ENCODE data around the gene CD46.

CD46 gene

DNA sequence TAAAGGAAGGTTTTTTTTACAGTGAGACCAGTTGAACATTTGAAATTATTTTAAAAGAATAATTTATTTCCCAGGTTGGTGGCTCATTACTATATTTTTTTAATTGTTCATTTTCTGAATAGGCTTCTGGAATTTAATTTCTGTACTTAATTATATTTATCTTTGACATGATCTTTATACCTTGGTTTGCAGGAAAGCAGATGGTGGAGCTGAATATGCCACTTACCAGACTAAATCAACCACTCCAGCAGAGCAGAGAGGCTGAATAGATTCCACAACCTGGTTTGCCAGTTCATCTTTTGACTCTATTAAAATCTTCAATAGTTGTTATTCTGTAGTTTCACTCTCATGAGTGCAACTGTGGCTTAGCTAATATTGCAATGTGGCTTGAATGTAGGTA lies 41.5 kb downstream of the CD46 start:
- in situ Hi-C loops (cut with MboI; ENCODE audit: low sequenced_read_pairs) = no loop called here

DNA sequence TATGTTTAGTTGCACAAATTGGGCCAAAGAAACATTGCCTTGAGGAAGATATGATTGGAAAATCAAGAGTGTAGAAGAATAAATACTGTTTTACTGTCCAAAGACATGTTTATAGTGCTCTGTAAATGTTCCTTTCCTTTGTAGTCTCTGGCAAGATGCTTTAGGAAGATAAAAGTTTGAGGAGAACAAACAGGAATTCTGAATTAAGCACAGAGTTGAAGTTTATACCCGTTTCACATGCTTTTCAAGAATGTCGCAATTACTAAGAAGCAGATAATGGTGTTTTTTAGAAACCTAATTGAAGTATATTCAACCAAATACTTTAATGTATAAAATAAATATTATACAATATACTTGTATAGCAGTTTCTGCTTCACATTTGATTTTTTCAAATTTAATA lies 43.0 kb downstream of the CD46 start:
- in situ Hi-C loops (cut with MboI; ENCODE audit: low sequenced_read_pairs) = no loop called here

DNA sequence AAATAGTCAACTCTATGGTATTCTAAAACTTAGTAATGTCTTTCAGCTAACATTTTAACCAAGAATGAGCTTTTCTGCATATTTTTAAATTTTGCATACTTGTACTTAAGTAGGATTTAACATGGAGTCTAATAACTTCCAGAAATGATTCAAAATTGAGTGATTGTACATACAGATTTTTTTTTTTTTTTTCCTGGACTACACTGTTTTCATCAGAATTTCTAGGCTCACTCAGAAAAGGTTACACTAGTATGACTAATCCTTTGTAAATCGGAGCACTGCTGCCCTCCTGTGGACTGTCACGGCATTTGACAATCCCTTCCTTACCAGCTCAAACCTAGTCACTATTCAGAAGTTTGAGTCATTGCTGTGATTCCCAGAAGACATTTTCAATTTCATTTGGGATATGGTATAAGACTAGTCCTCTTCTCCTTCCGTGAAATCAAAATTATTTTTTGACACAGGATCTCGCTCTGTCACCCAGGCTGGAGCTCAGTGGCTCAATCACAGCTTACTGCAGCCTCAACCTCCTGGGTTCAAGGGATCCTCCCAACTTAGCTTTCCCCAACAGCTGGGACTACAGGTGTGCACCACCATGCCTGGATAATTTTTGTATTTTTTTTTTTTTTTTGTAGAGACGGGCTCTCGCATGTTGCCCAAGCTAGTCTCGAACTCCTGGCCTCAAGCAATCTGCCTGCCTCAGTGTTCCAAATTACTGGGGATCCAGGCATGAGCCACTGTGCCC lies 45.5 kb downstream of the CD46 start:
- in situ Hi-C loops (cut with MboI; ENCODE audit: low sequenced_read_pairs) = no loop called here

DNA sequence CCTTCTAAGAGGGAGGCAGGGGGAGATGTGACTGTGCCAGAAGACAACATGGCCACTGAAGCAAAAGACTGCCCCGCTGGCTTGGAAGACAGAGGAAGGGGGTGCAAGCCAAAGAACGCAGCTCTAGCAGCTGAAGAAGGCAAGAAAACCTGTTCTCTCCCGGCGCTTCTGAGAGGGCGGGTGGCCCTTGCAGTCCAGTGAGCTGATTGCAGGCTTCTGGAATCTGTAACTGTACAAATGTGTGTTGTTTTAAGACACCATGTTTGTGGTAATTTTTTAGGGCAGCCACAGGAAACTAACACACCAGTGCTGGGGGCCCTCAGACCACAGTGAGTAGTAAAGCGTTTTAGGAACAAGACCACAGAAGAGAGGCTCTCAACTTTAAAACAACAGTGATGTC lies 47.0 kb downstream of the CD46 start:
- in situ Hi-C loops (cut with MboI; ENCODE audit: low sequenced_read_pairs) = no loop called here

DNA sequence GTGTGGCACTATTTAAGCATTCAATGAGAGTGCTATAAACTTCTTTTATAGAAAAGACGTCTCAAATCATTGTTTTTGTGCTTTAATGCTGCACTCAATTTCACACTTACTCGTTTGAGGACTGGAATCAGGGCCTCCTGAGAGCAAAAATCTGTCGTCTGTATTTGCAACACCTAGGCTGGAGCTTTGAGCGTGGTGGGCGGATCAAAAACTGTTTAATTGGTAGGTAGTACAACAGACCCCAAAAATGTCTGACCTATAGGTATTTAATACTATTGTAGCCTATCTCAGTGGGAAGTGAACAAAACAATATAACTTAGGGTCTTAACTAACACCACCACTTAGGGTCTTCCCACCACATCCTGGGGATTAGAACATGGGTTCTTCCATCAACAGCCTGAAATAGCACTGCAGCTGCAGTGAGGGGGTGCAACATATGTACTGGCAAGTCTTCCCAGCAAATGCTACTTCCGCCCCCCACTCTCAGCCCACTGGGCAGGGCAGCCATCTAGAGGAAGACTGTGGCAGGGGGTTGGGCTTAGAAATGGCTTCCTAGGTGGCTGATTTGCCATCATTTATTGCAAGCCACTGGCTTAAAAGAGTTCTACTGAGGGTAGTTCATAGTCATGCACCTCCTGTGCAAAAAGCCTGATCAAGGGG lies 48.3 kb downstream of the CD46 start:
- in situ Hi-C loops (cut with MboI; ENCODE audit: low sequenced_read_pairs) = loop anchor here (10.0 kb wide), 1 partner anchor 155 kb away; no protein-coding TSS in a partner anchor

DNA sequence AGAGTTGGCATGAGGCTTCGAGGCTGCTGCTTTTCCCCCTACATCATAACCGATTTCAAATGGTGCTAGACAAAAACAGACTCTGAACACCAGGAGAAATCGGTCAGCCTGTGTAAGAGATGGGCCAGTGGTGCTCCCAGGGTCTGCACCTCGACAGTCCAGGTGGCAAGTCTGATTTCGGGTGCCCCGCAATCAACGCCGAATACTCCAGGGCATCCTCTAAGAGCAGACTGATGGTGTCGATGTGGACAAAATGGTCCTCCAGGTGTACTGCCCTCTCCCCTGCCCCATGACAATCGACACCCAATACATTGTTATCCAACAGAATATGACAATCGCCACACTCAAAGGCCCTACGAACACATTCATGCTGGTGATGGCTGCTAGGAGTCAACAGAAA lies 50.0 kb downstream of the CD46 start:
- in situ Hi-C loops (cut with MboI; ENCODE audit: low sequenced_read_pairs) = loop anchor here (10.0 kb wide), 1 partner anchor 153 kb away; no protein-coding TSS in a partner anchor

DNA sequence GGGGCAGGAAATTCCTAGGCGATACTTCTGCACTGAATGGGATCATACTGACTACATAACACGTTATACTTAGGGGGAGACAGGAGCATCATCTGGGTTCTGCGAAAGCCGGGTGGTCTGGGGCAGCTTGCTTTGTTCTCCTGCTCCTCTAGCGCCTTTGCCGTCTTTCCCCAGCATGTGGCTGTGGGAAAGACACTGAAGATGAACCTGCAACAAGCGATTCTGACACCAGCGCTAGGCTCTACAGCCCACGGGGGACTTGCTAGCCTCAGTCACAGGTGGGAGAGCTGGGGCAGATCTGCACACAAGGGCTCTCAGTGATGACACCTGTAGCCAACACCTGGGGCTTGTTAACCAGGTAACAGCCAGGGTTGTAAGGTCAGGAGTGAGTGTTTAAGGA lies 51.8 kb downstream of the CD46 start:
- in situ Hi-C loops (cut with MboI; ENCODE audit: low sequenced_read_pairs) = loop anchor here (10.0 kb wide), 1 partner anchor 151 kb away; no protein-coding TSS in a partner anchor

DNA sequence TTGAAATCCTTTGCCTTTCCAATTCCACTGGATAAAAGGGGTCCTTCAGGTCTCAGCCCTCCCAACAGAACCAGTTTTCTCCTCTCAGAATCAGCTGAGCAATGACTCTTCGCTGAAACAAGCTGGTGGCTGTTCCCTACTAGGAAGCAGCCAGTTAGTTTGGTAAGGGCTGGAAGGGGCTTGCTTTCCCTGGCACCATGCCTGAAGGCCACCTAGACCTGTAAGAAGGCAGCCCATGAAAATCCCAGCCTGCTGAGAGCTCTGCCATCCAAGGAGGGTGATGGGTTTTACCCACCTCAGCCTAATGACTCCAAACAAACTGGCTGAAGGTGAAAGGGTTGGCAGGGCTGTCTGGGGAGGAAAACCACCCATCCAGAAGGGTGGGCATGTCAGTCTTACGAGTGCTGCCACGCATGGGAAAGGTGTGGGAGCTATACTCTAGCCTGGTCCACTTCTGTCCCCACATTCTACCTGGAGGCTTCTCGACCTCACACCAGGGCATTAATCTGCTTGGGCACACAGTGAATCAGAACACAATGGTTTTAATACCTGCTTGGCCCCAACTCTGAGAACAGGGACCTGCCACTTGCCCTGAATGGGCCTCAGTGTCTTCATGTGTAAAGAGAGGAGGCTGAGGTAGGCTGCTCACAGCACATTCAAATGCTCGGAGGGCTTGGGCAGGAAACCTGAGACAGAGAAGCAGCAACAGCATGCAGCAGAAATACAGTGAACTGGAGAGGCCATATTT lies 53.0 kb downstream of the CD46 start:
- in situ Hi-C loops (cut with MboI; ENCODE audit: low sequenced_read_pairs) = loop anchor here (10.0 kb wide), 1 partner anchor 150 kb away; no protein-coding TSS in a partner anchor

DNA sequence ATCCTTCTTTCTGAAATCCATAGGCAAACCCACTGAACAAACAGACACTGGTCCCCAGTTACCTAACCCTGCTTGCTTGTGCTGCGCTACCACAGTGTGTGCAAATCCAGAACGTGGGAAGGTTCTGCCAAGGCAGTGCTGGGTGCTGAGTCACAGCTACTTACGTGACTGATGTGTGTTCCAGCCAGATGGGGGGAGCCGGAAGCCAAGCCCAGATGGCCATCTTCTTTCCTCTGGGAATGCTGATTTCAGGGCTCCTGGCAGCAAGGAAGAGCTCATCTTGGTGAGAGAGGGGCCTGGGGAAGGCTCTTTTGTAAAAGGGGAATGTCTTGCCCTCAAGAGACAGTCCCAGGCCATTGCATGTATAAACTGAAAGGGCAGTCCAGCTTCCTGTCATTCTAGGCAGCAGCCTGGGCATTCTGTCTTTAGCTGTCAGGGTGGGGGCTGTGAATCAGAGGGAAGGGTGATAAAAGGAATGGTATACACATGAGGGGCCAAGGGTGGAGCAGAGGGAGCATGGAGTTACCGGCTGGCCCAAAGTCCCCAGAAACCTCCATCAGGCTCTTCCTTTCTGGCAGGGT lies 54.1 kb downstream of the CD46 start:
- in situ Hi-C loops (cut with MboI; ENCODE audit: low sequenced_read_pairs) = loop anchor here (10.0 kb wide), 1 partner anchor 149 kb away; no protein-coding TSS in a partner anchor

DNA sequence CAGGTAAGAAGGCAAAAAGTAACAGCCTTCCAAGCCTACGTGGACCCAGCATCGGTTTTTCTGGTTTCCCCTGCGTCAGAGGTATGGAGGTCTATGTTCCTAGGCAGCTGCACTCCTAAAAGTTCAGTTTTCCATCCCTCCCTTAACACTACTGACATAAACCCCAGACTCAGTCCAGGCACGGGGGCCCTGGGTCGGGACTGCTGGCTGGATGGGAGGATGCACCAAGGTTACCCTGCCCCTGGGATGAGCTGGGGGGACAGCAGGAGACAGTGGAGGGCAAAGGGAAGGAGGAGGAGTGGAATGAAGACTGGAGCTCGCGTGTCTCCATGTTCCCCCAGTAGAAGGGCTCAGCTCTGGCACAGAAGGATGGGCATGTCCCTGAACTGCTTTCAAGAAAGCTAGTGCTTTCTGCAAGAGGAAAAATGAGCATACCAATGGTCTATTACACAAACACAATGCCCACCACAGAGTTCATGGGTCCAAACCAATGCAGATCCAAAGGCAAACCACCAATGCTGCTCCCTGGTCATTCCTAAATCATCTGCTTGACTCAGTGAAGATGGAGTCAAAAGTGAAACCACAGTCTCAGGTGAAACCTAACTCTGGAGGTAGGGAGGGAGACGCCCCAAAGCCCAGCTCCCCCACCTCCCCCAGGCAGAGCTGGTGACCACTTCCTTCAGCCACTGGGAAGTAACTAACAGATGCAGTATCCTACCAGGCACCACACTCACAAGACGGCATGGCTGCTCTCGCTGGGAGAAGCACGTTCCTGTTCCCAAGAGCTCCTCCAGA lies 54.9 kb downstream of the CD46 start:
- in situ Hi-C loops (cut with MboI; ENCODE audit: low sequenced_read_pairs) = loop anchor here (10.0 kb wide), 1 partner anchor 148 kb away; no protein-coding TSS in a partner anchor

DNA sequence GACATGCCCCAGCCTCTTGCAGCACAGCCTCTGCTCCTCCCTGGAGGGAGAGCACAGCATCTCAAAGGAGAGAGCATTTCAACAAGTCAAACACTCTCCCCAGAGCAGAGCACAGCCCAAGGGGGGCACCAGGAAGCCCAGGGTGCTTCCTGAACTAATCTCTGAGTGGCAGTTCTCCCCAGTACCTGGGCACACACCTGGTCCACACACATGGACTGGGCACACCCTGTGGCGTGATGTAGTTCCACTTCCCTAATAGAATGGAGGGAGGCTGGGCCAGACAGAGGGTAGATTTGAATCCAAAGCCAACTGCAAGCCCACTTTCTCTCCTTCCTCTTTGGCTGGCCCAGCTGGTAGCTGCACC lies 55.5 kb downstream of the CD46 start:
- in situ Hi-C loops (cut with MboI; ENCODE audit: low sequenced_read_pairs) = loop anchor here (10.0 kb wide), 1 partner anchor 147 kb away; no protein-coding TSS in a partner anchor

DNA sequence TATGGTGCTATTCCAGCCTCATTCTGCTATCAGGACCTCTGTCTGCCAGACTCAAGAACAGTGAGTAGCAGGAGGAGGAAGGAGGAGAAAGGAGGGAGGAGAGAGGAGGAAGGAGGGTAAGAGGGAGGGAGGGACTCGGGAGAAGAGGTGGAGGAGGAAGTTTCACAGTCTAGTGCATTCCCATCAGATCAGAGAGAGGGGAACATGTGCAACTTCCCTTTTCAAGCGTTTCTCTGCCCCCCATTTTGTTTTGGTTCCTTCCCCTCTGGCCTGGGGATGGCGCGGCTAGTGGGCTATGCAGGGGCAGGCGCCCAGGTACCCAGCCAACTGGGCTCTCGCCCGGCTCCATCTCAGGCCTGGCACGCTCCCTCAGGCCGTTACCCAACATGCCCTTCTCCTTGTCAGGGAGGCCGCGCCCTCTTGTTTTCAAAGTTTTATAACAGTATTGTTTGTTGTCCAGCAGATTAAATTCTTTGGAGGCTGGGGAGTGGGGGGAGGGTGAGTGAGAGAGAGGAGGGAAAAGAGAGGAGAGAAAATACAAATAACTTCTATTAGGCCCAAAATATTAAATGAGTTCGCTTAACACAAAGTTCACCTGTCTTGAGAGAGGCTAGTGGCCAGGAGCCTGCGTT lies 56.0 kb downstream of the CD46 start:
- in situ Hi-C loops (cut with MboI; ENCODE audit: low sequenced_read_pairs) = loop anchor here (10.0 kb wide), 1 partner anchor 147 kb away; no protein-coding TSS in a partner anchor

DNA sequence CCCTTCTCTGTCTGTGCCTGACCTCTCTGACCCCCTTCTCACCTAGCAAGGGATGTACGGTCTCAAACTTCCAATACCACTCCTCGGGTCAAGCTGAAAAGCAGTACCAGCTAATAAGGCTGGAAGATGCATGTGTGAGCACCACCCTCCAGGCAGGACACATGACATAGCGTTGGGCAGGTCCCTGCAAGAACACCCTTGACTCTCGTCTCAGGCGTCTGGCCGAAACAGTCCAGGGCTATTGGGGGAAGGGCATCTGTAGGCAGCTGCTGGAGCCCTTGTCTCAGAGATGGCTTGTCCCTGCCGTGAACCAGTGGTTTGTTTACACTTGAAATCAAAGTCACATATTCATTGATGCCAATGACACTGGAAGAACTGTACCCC lies 56.5 kb downstream of the CD46 start:
- in situ Hi-C loops (cut with MboI; ENCODE audit: low sequenced_read_pairs) = loop anchor here (10.0 kb wide), 1 partner anchor 146 kb away; no protein-coding TSS in a partner anchor

DNA sequence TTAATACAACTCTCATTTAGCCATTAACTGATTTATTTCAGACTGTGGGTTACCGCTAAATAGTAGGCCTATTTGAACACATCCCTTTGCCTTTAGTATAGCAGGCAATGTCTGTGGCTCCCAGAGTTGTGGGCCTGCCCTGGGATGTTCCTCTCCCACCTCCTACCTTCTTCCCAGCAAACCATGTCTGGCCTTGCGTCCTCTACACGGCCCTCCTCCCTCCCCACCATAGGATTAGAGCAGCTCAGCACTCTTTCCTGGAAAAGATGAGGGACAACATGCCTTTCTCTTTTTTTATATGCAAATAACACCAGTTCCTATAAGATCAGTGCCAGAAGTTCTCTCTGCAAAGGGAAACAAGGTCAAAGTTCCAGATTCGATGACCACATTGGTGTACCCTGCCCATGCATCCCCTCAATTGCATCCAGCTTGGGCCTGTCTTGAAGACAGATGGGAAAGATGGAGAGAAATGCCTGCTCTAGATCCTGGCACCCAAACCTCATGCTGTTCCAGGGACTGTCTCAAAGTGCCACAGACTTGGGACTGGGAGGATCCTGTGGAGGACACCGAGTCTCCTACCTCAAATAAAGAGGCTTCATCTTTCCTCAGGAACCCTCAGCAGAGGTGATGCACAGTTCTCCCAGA lies 57.2 kb downstream of the CD46 start:
- in situ Hi-C loops (cut with MboI; ENCODE audit: low sequenced_read_pairs) = loop anchor here (10.0 kb wide), 1 partner anchor 146 kb away; no protein-coding TSS in a partner anchor

DNA sequence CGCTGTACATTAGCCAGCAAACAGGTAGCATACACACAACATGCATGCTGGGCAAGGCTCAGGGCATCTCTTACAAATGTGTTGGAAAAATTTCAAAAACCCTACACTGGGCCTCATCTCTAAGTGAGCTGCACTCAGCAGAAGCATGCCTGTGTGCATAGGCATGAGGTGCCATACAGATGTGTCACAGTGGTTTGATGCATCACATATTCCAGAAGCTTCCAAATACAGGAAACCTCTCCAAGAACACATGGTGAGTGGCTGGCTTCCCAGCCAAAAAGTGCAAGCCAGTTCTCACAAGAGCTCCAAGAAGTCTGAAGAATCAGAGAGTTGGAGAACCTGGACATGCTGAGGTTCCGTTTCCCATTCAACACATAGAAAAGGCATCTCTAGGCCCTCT lies 58.3 kb downstream of the CD46 start:
- in situ Hi-C loops (cut with MboI; ENCODE audit: low sequenced_read_pairs) = loop anchor here (10.0 kb wide), 1 partner anchor 55 kb away; the partner anchor contains the start of gene CD46

DNA sequence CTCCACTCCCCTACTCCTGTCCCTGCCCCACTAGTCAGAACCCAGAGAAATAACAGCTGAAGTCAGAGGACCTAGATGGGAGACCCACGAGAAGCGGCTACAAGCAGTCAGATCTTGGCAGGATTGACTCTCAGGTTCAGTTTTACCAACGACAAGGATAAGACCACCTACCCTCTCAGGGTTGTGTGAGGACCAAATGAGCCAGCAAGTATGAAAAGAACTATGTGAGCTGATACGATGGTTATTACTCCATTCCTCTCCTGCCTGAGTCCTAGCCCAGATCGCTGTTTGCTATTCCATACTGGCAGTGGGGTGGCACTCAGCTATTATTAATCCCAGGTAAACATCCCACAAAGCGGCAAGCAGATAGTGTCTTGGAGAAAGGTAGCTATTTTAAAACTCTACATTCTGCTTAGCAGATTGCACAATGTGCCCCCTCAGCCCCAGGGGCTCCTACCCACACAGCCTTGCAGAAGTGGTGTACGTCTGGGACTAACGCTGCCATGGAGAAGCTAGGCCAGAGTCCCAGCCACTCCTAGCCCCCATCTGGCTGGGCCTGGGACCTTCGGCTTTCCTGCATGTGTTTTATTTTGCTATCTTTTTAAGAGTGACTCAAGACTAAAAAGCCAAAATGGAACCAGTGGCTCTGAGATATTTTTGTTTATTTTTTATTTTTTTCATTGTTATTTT lies 58.9 kb downstream of the CD46 start:
- in situ Hi-C loops (cut with MboI; ENCODE audit: low sequenced_read_pairs) = loop anchor here (10.0 kb wide), 1 partner anchor 56 kb away; the partner anchor contains the start of gene CD46

DNA sequence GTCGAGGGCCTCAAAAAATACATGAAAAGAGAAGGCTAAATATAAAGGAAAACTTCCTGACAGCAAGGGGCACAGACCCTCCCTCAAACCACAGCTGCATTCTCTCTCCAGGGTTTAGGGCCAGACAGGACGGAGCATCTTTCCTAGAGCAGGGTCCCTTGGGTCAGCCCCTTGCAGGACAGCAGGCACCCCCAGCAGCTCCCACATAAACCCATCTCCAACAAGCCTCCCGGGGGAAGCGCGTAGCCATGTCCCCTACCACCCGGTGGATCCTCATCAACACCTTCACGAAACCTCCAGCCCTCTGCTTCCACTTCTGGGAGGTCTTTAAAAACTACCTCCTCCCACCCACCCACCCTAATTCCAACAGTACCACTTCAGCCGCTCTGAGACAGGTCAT lies 59.5 kb downstream of the CD46 start:
- in situ Hi-C loops (cut with MboI; ENCODE audit: low sequenced_read_pairs) = loop anchor here (10.0 kb wide), 1 partner anchor 57 kb away; the partner anchor contains the start of gene CD46
